Measurements from ENCODE around the gene PEX14. TPM values are rescaled to one million over a fixed set of nuclear protein-coding genes. Genes with fewer than 3 reads are reported as not detected.

The PEX14 gene
- total RNA-seq, 1 donor from 2014 or later, result 17.4 TPM

- Mint-ChIP-seq H3K36me3 (ENCODE audit: low read depth) (no peaks in the 10 kb centered on the region), H3K9me3 (ENCODE audit: low read depth) (no peaks in the 10 kb centered on the region), H3K27me3 (ENCODE audit: low read depth) (no peaks in the 10 kb centered on the region), H3K4me1 (ENCODE audit: low read depth) (peaks cover 2% of the 10 kb centered on the region), H3K4me3 (ENCODE audit: unreplicated experiment) (no peak overlapping the region), H3K27ac (ENCODE audit: unreplicated experiment) (no peak overlapping the region)
- no peak for DNase-seq (ENCODE audit: low spot score)
- TF ChIP-seq CTCF (IDR thresholded peaks at IDR 0.05), result no peak
These were observed 14.7 kb downstream of the PEX14 start for GRCh38 chr1:10489291-10490055.

GRCh38 chr1:10490286-10490970, 15.7 kb downstream of the PEX14 start:
- no peak overlapping the region for H3K4me3 Mint-ChIP-seq (ENCODE audit: unreplicated experiment)
- peaks cover 11% of the 10 kb centered on the region for H3K4me1 Mint-ChIP-seq (ENCODE audit: low read depth)
- no peaks in the 10 kb centered on the region for H3K27me3 Mint-ChIP-seq (ENCODE audit: low read depth)
- no peaks in the 10 kb centered on the region for H3K9me3 Mint-ChIP-seq (ENCODE audit: low read depth)
- H3K27ac Mint-ChIP-seq (ENCODE audit: unreplicated experiment), result no peak overlapping the region
- no peak for DNase-seq (ENCODE audit: low spot score)
- TF ChIP-seq CTCF (IDR thresholded peaks at IDR 0.05), result no peak
- H3K36me3 Mint-ChIP-seq (ENCODE audit: low read depth), result no peaks in the 10 kb centered on the region

GRCh38 chr1:10494418-10494753, 19.6 kb downstream of the PEX14 start:
- TF ChIP-seq CTCF (IDR thresholded peaks at IDR 0.05), result no peak
- Mint-ChIP-seq H3K4me3 (ENCODE audit: unreplicated experiment) (no peak overlapping the region), H3K4me1 (ENCODE audit: low read depth) (peaks cover 13% of the 10 kb centered on the region), H3K36me3 (ENCODE audit: low read depth) (peaks cover 3% of the 10 kb centered on the region), H3K27me3 (ENCODE audit: low read depth) (no peaks in the 10 kb centered on the region), H3K9me3 (ENCODE audit: low read depth) (no peaks in the 10 kb centered on the region), H3K27ac (ENCODE audit: unreplicated experiment) (peak overlapping the region; percentile 24)
- no peak for DNase-seq (ENCODE audit: low spot score)

- Mint-ChIP-seq H3K27ac (ENCODE audit: unreplicated experiment) (peak overlapping the region; percentile 69), H3K9me3 (ENCODE audit: low read depth) (no peaks in the 10 kb centered on the region), H3K27me3 (ENCODE audit: low read depth) (no peaks in the 10 kb centered on the region), H3K4me3 (ENCODE audit: unreplicated experiment) (peak overlapping the region; percentile 63), H3K36me3 (ENCODE audit: low read depth) (peaks cover 3% of the 10 kb centered on the region), H3K4me1 (ENCODE audit: low read depth) (peaks cover 13% of the 10 kb centered on the region)
- DNase-seq (ENCODE audit: low spot score), result no peak
- peak; percentile 96 for TF ChIP-seq CTCF (IDR thresholded peaks at IDR 0.05)
These were observed 20.2 kb downstream of the PEX14 start for GRCh38 chr1:10494754-10495474.

- Mint-ChIP-seq H3K27me3 (ENCODE audit: low read depth) (no peaks in the 10 kb centered on the region), H3K9me3 (ENCODE audit: low read depth) (no peaks in the 10 kb centered on the region), H3K36me3 (ENCODE audit: low read depth) (peaks cover 3% of the 10 kb centered on the region), H3K4me3 (ENCODE audit: unreplicated experiment) (peak overlapping the region; percentile 63), H3K27ac (ENCODE audit: unreplicated experiment) (peak overlapping the region; percentile 69), H3K4me1 (ENCODE audit: low read depth) (peaks cover 13% of the 10 kb centered on the region)
- no peak for TF ChIP-seq CTCF (IDR thresholded peaks at IDR 0.05)
- DNase-seq (ENCODE audit: low spot score), result no peak
These were observed 20.7 kb downstream of the PEX14 start for GRCh38 chr1:10495475-10495817.

All from chondrocyte (in vitro differentiated cells).